Activated CD4-positive, alpha-beta T cell treated with anti-CD3 and anti-CD28 coated beads for 36 hours (primary cell): Measurements from ENCODE around the gene WDFY3. TPM values are rescaled to one million over a fixed set of nuclear protein-coding genes. Genes with fewer than 3 reads are reported as not detected.
"Not testable (repeated sequence)": the region's sequence is repeated elsewhere in the genome, so short reads cannot be mapped to it uniquely, and the experiment has no call there.

ENCODE experiments used
- ATAC-seq: fragments of 200-7000 bp; cut with Tn5 transposase; one replicate; pipeline ENCODE4 v1.10.0; 2021; ENCODE audit warnings: mild to moderate bottlenecking, moderate library complexity
- CTCF ChIA-PET: fragments of 350-600 bp; sonication (Branson Sonifier 250); formaldehyde crosslinking; loops from one replicate; lab custom pipeline; 2021; ENCODE audit warnings: antibody characterized with exemption; lab: Charles Lee
- POLR2A ChIA-PET: fragments of 350-600 bp; sonication (Branson Sonifier 250); formaldehyde crosslinking; loops from one replicate; lab custom pipeline; 2021; ENCODE audit warnings: antibody characterized with exemption, inconsistent platforms; lab: Charles Lee
- DNase-seq: peaks from one replicate; pipeline ENCODE4 v3.0.0-alpha.2; 2020
- H3K27ac Mint-ChIP-seq: one replicate; pipeline ENCODE4 v1.8.0; 2021; ENCODE audit warnings: mixed read lengths
- H3K27me3 Mint-ChIP-seq: one replicate; pipeline ENCODE4 v1.8.0; 2021; ENCODE audit warnings: mixed read lengths
- H3K36me3 Mint-ChIP-seq: one replicate; pipeline ENCODE4 v1.8.0; 2021; ENCODE audit warnings: low read depth, mixed read lengths
- H3K4me1 Mint-ChIP-seq: one replicate; pipeline ENCODE4 v1.8.0; 2021; ENCODE audit warnings: mixed read lengths
- H3K4me3 Mint-ChIP-seq: one replicate; pipeline ENCODE4 v1.8.0; 2021; ENCODE audit warnings: mild to moderate bottlenecking, moderate library complexity, mixed read lengths
- H3K9me3 Mint-ChIP-seq: one replicate; pipeline ENCODE4 v1.8.0; 2021; ENCODE audit warnings: low read depth, mixed read lengths
- intact Hi-C, 2 experiments: fragments of 100-400 bp; cut with DNase I in 1 of 2; cut with micrococcal nuclease in 1 of 2; formaldehyde crosslinking; loops; one replicate each; pipeline versions ENCODE4 v1.14.2 to v1.15.1; 2022 to 2024; cut with DNase I, micrococcal nuclease
- total RNA-seq, 2 experiments: library from RNA; stranded (reverse); gene quantifications; one replicate each; pipeline ENCODE4 v1.2.3, GENCODE V29; 2021

The WDFY3 gene
- total RNA-seq, 2 experiments from 2014 or later: 1.8 to 2.3 TPM

DNA sequence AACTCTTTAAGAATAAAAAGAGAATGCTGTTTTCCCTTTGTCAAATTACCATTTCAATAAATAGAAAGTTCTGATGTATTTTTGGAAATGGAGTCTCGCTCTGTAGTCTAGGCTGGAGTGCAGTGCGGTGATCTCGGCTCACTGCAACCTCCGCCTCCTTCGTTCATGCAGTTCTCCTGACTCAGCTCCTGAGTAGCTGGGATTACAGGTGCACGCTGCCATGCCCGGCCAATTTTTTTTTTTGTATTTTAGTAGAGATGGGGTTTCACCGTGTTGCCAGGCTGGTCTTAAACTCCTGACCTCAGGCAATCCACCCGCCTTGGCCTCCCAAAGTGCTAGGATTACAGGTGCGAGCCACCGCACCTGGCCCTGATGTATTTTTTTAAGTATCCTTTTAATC lies 159.9 kb downstream of the WDFY3 start:
- CTCF ChIA-PET: interaction anchor here (0.8 kb wide), 1 partner anchor 40 kb away, joined by 3 read pairs; no protein-coding TSS in a partner anchor
- ATAC-seq, POLR2A ChIA-PET, H3K4me1 Mint-ChIP-seq, intact Hi-C loops, H3K36me3 Mint-ChIP-seq, H3K4me3 Mint-ChIP-seq, DNase-seq, H3K9me3 Mint-ChIP-seq, H3K27ac Mint-ChIP-seq, H3K27me3 Mint-ChIP-seq: not testable (repeated sequence)

DNA sequence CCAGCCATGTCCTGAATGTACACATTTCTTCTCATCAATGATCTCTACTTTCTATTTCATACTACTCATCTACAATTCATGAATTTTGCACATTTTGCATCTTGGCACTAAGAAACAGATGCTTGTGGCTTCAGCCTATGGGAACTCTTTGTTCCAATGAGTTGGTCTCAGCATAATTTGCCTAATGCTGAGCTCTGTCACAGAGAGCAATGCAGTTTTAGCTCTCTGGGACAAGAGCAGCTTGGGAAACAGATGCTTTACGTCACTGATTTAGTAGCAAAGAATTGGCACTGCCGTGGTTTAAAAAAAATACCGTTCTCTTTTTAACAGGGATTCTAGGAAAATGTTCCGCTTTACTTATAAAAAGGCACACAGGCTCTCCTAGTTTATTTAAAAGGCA lies 162.4 kb downstream of the WDFY3 start:
- Mint-ChIP-seq H3K27ac (no peak overlapping the region), H3K4me1 (no peaks in the 10 kb centered on the region), H3K4me3 (no peak overlapping the region), H3K36me3 (no peaks in the 10 kb centered on the region), H3K9me3 (no peaks in the 10 kb centered on the region), H3K27me3 (no peaks in the 10 kb centered on the region)
- DNase-seq: no peak
- CTCF ChIA-PET: no interaction called here
- intact Hi-C loops: no loop called here
- POLR2A ChIA-PET: no interaction called here
- no peak for ATAC-seq

DNA sequence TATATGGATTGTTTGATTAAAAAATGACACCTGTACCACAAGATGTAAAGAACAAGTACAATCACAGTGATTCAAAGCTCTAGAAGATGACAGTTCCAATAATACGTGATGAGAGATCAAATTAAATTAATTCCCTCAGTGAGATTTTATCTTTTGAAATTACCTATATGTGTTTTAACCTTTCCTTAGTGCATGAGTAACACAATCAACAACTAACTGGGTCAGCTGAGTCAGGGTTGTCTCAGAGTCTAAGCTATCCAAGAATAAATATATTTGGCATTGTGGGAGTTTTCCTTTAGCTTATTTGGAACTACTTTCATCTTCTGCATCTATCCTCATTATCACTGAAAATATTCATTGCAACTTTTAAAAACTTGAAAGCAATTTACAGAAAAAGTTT lies 162.8 kb downstream of the WDFY3 start:
- no peak overlapping the region for H3K4me3 Mint-ChIP-seq
- no peak for ATAC-seq
- no peaks in the 10 kb centered on the region for H3K36me3 Mint-ChIP-seq
- H3K27ac Mint-ChIP-seq: no peak overlapping the region
- no peaks in the 10 kb centered on the region for H3K27me3 Mint-ChIP-seq
- H3K9me3 Mint-ChIP-seq: no peaks in the 10 kb centered on the region
- ChIA-PET CTCF (interaction anchor here (0.5 kb wide), 1 partner anchor 251 kb away, joined by 3 read pairs; no protein-coding TSS in a partner anchor), POLR2A (interaction anchor here (0.6 kb wide), 1 partner anchor 37 kb away, joined by 3 read pairs; no protein-coding TSS in a partner anchor)
- DNase-seq: no peak
- intact Hi-C loops: no loop called here
- no peaks in the 10 kb centered on the region for H3K4me1 Mint-ChIP-seq

DNA sequence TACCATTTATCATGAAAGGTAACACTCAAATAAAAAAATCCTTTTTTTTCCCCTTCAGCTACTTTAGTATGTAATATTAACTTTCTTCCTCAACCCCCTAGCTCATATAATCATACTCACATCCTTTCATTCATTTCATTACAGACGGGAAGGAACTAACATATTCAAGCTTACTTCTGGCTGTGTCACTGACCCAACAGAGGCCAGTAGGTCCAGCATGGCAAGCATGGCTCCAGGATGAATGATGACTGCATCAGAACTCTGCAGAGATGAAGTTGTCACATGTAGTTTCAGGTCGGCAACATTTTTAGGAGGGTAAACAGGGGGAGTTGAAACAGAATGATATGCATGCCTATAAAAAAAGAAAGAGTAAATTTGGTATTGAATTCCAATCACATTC lies 163.4 kb downstream of the WDFY3 start:
- no peak for DNase-seq
- Mint-ChIP-seq H3K4me1 (no peaks in the 10 kb centered on the region), H3K36me3 (no peaks in the 10 kb centered on the region), H3K4me3 (no peak overlapping the region), H3K27me3 (no peaks in the 10 kb centered on the region), H3K27ac (no peak overlapping the region), H3K9me3 (no peaks in the 10 kb centered on the region)
- ATAC-seq: no peak
- intact Hi-C loops: no loop called here
- CTCF ChIA-PET: interaction anchor here (0.5 kb wide), 1 partner anchor 250 kb away, joined by 3 read pairs; no protein-coding TSS in a partner anchor
- POLR2A ChIA-PET: interaction anchor here (0.6 kb wide), 1 partner anchor 36 kb away, joined by 3 read pairs; no protein-coding TSS in a partner anchor

DNA sequence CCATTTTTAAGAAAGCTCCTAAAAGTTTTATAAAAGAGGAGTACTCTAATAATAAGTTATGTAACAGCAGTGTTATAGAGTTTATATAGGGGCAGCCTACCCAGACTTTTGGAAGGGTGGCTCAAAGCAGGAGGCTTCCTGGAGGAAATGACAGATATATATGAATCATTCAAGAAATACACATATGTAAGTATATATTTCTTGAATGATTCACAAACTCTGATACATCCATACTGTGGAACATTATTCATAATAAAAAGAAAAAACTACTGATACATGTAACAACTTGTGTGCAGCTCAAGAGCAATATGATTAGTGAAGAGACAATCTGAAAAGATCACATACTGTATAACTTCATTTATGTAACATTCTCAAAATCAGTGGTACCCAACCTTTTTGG lies 166.2 kb downstream of the WDFY3 start:
- Mint-ChIP-seq H3K27ac (no peak overlapping the region), H3K36me3 (no peaks in the 10 kb centered on the region), H3K27me3 (no peaks in the 10 kb centered on the region), H3K4me3 (no peak overlapping the region), H3K4me1 (no peaks in the 10 kb centered on the region), H3K9me3 (no peaks in the 10 kb centered on the region)
- ChIA-PET CTCF (no interaction called here), POLR2A (no interaction called here)
- intact Hi-C loops: no loop called here
- ATAC-seq (no peak), DNase-seq (no peak)

DNA sequence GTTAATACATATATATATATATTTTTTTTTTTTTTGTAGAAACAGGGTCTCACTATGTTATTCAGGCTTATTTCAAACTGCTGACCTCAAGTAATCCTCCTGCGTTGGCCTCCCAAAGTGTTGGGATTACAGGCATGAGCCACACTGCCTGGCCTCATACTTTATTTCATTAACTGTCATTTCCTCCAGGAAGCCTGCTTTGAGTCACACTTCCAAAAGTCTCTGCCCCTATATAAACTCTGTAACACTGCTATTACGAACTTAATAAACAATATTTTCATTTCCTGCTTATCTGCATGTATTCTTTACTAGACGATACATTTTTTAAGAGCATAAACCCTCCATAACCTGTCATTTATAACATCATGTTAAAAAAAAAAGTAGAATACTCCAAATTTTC lies 167.2 kb downstream of the WDFY3 start:
- H3K27me3 Mint-ChIP-seq: no peaks in the 10 kb centered on the region
- DNase-seq (no peak), ATAC-seq (no peak)
- H3K27ac Mint-ChIP-seq: no peak overlapping the region
- H3K9me3 Mint-ChIP-seq: no peaks in the 10 kb centered on the region
- intact Hi-C loops: no loop called here
- H3K36me3 Mint-ChIP-seq: no peaks in the 10 kb centered on the region
- POLR2A ChIA-PET: no interaction called here
- no peaks in the 10 kb centered on the region for H3K4me1 Mint-ChIP-seq
- no peak overlapping the region for H3K4me3 Mint-ChIP-seq
- CTCF ChIA-PET: no interaction called here

DNA sequence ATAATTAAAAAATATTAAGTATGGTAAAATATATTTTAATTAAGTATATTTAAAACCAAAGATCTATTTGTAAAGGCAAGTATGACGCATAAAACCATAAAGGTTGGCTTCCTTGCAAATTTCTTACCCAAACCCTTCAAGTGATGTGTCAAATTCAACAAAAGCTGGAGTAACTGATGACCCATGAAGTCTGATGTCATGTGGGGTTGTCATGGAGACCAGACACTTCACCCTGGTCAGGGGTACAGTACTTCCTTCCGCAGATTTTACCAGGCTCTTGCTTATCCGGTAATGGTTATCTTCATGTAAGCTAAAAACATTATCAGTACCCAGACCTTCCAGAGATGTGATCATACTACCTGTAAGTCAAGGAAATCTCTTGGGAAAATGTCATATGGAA lies 170.1 kb downstream of the WDFY3 start:
- intact Hi-C loops: no loop called here
- DNase-seq (no peak), ATAC-seq (no peak)
- H3K27me3 Mint-ChIP-seq: no peaks in the 10 kb centered on the region
- H3K4me3 Mint-ChIP-seq: no peak overlapping the region
- H3K27ac Mint-ChIP-seq: no peak overlapping the region
- no peaks in the 10 kb centered on the region for H3K36me3 Mint-ChIP-seq
- H3K4me1 Mint-ChIP-seq: no peaks in the 10 kb centered on the region
- POLR2A ChIA-PET: no interaction called here
- no peaks in the 10 kb centered on the region for H3K9me3 Mint-ChIP-seq
- CTCF ChIA-PET: no interaction called here

DNA sequence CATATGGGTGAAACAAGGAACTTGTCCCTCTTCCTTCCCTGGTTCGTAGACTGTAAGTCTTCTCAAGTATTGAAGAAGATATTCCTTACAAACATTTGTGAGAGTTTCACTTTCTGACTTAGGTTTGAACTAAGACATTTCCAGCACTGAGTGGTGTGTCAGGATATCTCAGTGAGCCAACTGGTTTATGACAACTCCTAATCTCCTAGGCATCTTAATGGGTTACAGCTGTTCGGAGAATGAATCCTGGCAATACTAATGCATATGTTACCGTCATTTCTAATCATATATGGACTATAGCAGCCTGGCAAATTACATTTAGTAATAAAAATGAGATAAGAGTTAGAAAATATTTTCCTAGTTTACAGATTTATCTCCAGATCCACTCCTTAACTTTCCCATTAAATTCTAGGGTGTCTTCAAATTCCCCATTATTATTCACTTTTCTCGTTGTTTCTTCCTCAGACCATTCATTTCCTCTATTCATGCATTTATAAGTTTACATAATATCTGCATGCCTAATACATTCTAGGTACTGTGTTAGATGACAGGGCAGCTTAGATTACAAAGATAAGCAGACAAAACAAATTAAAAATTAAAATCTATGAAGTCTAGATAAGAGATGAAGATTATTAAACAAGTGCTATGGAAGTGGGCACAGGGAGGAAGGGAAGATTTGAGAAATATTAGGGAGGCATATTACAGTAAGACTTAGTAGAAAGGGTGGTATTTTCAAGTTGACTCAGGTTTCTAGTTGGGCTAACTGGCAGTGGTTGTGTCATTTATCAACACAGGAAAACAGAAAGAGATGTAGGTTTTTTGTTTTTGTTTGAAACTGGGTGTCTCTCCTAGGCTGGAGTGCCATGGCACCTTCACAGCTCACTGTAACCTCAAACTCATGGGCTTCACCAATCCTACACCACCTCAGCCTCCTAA lies 173.9 kb downstream of the WDFY3 start:
- no peak for ATAC-seq
- H3K9me3 Mint-ChIP-seq: no peaks in the 10 kb centered on the region
- CTCF ChIA-PET: no interaction called here

DNA sequence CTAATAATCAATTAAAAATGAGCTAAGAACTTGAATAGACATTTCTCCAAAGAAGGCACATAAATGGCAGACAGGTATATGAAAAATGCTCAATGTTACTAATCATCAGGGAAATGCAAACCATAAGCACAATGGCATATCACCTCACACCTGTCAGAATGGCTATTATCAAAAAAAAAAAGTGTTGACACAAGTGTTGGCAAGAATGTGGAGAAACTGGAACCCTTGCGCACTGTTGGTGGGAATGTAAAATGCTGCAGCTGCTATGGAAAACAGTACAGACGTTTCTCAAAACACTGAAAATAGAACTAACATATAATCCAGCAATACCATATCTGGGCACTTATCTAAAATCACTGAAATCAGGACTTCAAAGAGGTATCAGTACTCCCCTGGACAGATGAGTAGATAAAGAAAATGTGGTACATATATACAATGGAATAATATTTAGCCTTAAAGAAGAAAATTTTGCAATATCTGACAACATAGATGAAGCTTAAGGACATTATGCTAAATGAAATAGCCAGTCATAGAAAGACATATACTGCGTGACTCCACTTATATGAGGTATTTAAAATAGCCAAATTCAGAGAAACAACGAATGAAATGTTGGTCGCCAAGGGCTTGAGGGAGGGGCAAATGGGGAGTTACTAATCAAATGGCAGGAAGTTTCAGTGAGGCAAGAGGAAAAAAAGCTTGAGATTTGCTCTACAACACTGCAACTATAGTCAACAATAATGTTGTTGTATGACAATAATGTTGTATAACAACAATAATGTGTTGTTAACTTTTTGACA lies 175.5 kb downstream of the WDFY3 start:
- ChIA-PET POLR2A (no interaction called here), CTCF (no interaction called here)
- ATAC-seq (no peak), DNase-seq (no peak)
- H3K4me3 Mint-ChIP-seq: no peak overlapping the region
- H3K27ac Mint-ChIP-seq: no peak overlapping the region
- intact Hi-C loops: no loop called here
- no peaks in the 10 kb centered on the region for H3K36me3 Mint-ChIP-seq
- H3K27me3 Mint-ChIP-seq: no peaks in the 10 kb centered on the region
- no peaks in the 10 kb centered on the region for H3K9me3 Mint-ChIP-seq
- no peaks in the 10 kb centered on the region for H3K4me1 Mint-ChIP-seq

More for the DNA sequence above, 173.9 kb downstream of the WDFY3 start:
- Mint-ChIP-seq H3K27me3 (no peaks in the 10 kb centered on the region), H3K4me1 (no peaks in the 10 kb centered on the region), H3K36me3 (no peaks in the 10 kb centered on the region), H3K4me3 (no peak overlapping the region), H3K27ac (no peak overlapping the region)
- intact Hi-C loops: no loop called here
- POLR2A ChIA-PET: no interaction called here
- DNase-seq: no peak

DNA sequence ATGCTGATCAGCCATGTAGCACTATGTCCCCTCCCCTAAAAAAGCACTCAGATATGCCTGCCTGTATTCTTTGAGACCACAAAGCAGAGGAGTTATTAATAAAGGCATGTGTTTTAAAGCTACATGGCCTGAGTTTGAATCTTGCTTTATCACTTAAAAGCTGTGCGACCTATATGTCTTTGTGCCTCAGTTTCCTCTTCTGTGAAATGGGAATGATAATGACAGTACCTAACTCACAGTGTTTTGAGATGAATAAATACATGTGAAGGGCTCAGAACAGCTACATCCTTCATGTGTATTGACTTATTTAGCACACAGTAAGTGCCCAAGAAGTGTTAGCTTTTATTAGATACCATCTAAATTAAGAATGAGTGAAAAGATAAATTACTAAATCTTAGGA lies 180.0 kb downstream of the WDFY3 start:
- ChIA-PET CTCF (interaction anchor here (0.6 kb wide), 1 partner anchor 57 kb away, joined by 4 read pairs; no protein-coding TSS in a partner anchor), POLR2A (no interaction called here)
- H3K4me3 Mint-ChIP-seq: no peak overlapping the region
- H3K4me1 Mint-ChIP-seq: no peaks in the 10 kb centered on the region
- no peak for ATAC-seq
- no peak overlapping the region for H3K27ac Mint-ChIP-seq
- no peaks in the 10 kb centered on the region for H3K36me3 Mint-ChIP-seq
- intact Hi-C loops: no loop called here
- DNase-seq: no peak
- no peaks in the 10 kb centered on the region for H3K9me3 Mint-ChIP-seq
- H3K27me3 Mint-ChIP-seq: no peaks in the 10 kb centered on the region

DNA sequence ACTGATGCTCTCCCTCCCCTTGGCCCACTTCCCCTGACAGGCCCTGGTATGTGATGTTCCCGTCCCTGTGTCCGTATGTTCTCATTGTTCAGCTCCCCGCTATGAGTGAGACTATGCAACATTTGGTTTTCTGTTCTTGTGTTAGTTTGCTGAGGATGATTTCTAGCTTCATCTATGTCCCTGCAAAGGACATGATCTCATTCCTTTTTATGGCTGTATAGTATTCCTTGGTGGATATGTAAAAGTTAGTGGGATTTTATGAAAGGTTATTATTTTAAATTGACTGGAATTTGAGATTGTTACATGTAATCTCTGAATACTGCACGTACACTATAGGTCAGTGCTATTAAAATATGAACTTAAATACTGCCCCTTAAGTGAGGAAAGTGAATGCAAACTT lies 184.0 kb downstream of the WDFY3 start:
- H3K27me3 Mint-ChIP-seq: no peaks in the 10 kb centered on the region
- no peaks in the 10 kb centered on the region for H3K4me1 Mint-ChIP-seq
- DNase-seq: no peak
- H3K36me3 Mint-ChIP-seq: no peaks in the 10 kb centered on the region
- intact Hi-C loops: no loop called here
- no peaks in the 10 kb centered on the region for H3K9me3 Mint-ChIP-seq
- no peak overlapping the region for H3K27ac Mint-ChIP-seq
- H3K4me3 Mint-ChIP-seq: no peak overlapping the region
- no peak for ATAC-seq
- ChIA-PET CTCF (no interaction called here), POLR2A (no interaction called here)
